ENCODE results near the gene ZNF491. TPM values are rescaled to one million over a fixed set of nuclear protein-coding genes. Genes with fewer than 3 reads are reported as not detected.

The ZNF491 gene
- polyA plus RNA-seq (2011; rRNA removed): 0.67 and 1.3 TPM in 2 replicates
- 1.3 and 2.1 TPM in 2 replicates for polyA minus RNA-seq (2011; rRNA and poly(A)+ RNA removed)

DNA sequence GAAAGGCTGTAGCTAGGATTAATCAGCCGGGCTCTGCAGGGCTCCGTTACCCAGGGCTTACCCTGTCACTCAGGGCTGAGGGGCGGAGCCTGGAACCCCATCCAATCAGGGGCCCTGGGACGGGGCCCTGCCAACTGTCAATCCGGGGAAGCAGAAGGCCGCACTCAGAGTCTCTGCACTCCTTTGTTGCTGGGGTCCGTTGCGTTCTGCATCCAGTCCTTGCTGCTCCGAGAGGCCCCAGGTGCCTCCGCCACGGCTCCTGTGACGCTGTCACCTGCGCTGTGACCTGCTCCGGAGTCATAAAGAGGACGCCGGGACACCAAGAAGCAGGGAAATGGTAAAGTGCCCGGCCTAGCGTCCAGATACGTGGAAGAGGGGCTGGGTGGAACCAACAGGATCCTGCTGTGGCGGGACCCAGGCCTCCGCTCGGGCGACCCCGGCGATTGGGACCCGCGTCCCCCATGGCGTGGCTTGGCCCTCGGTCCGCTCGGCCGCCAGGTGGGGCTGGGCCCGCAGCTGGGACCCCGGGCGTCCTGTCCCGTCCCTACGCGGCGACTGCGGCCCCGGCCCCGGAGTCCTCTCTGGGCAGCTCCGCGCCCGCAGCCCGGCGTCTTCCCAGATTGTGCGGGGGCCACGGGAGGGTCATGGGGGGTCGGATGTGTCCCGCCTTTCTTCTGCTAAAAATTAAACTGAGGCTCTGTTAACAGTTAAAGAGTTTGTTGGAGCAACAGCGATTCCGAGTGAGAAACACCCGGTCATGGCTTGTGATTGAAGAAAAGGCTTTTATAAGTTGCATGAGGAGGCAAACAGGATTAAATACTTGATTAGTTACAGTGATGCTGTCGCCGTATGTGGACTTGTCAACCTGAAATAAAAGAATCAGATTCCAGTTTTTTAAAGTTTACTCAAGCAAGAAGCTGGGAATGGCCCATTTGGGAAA lies at the start of gene ZNF491:
Gene ZNF491, plus strand, starts transcription at position 133 of the 940 bp plus-strand sequence. CDS start 7,431 bp downstream, outside the sequence.
- DNase-seq (ENCODE audit: low read depth): peak; percentile 49
- Histone ChIP-seq H3K27me3 (ENCODE audit: control insufficient read depth, insufficient read depth, low read length) (no peaks in the 10 kb centered on the region), H3K36me3 (ENCODE audit: control insufficient read depth, insufficient read depth, low read length) (no peaks in the 10 kb centered on the region), H3K4me3 (ENCODE audit: low read depth, low read length) (peak within 1 kb of the TSS; percentile 68)
- ChIA-PET POLR2A (interaction anchor here (0.5 to 0.6 kb wide), 2 partner anchors 28 to 86 kb away, joined by 3 read pairs; no protein-coding TSS in a partner anchor), CTCF (interaction anchor here (0.9 to 3.3 kb wide), 16 partner anchors 9 to 358 kb away, joined by 3 to 53 read pairs (median 6); partner anchors contain the start of genes ZNF20, ZNF439, ZNF440 and ZNF625)
- TF ChIP-seq, protein P1, sequence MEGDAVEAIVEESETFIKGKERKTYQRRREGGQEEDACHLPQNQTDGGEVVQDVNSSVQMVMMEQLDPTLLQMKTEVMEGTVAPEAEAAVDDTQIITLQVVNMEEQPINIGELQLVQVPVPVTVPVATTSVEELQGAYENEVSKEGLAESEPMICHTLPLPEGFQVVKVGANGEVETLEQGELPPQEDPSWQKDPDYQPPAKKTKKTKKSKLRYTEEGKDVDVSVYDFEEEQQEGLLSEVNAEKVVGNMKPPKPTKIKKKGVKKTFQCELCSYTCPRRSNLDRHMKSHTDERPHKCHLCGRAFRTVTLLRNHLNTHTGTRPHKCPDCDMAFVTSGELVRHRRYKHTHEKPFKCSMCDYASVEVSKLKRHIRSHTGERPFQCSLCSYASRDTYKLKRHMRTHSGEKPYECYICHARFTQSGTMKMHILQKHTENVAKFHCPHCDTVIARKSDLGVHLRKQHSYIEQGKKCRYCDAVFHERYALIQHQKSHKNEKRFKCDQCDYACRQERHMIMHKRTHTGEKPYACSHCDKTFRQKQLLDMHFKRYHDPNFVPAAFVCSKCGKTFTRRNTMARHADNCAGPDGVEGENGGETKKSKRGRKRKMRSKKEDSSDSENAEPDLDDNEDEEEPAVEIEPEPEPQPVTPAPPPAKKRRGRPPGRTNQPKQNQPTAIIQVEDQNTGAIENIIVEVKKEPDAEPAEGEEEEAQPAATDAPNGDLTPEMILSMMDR (IDR thresholded peaks at IDR 0.05; ENCODE audit: insufficient read depth, low read depth, low read length): peak; percentile 19; the same call in 1 of the 2 replicates

DNA sequence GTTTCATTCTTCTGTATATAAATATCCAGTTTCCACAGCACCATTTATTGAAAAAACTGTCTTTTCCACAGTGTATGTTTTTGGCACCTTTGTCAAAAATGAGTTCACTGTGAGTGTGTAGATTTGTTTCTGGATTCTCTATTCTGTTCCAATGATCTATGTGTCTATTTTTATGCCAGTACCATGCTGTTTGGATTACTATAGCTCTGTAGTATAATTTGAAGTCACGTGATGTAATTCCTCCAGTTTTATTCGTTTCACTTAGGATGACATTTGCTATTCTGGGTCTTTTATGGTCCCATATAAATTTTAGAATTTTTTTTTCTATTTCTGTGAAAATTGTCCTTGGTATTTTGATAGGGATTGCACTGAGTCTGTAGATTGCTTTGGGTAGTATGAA lies 48.6 kb upstream of the ZNF491 start:
- ChIA-PET CTCF (no interaction called here), POLR2A (no interaction called here)
- TF ChIP-seq, protein P1 (IDR thresholded peaks at IDR 0.05; ENCODE audit: insufficient read depth, low read depth, low read length): no peak
- H3K4me3 ChIP-seq (ENCODE audit: low read depth, low read length): no peak overlapping the region
- no peaks in the 10 kb centered on the region for H3K27me3 ChIP-seq (ENCODE audit: control insufficient read depth, insufficient read depth, low read length)
- no peaks in the 10 kb centered on the region for H3K36me3 ChIP-seq (ENCODE audit: control insufficient read depth, insufficient read depth, low read length)
- DNase-seq (ENCODE audit: low read depth): no peak

DNA sequence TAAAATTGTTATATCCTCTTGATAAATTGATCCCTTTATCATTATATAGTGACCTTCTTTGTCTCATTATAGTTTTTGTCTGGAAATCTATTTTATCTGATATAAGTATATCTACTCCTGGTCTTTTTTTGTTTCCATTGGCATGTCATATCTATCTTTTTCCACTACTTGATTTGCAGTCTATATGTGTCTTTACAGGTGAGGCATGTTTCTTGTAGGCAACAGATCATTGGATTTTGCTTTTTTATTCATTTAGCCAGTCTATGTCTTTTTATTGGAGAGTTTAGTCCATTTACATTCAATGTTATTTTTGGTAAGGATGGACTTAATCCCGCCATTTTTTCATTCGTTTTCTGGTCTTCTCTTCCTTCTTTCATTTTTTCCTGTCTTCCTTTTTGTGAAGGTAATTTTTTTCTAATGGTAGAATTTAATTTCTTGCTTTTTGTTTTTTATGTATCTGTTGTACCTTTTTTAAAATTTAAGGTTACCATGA lies 46.0 kb upstream of the ZNF491 start:
- Histone ChIP-seq H3K4me3 (ENCODE audit: low read depth, low read length) (no peak overlapping the region), H3K36me3 (ENCODE audit: control insufficient read depth, insufficient read depth, low read length) (no peaks in the 10 kb centered on the region), H3K27me3 (ENCODE audit: control insufficient read depth, insufficient read depth, low read length) (no peaks in the 10 kb centered on the region)
- CTCF ChIA-PET: interaction anchor here (1.0 kb wide), 1 partner anchor 45 kb away, joined by 3 read pairs; no protein-coding TSS in a partner anchor
- POLR2A ChIA-PET: no interaction called here
- TF ChIP-seq, protein P1 (IDR thresholded peaks at IDR 0.05; ENCODE audit: insufficient read depth, low read depth, low read length): no peak
- DNase-seq (ENCODE audit: low read depth): no peak

DNA sequence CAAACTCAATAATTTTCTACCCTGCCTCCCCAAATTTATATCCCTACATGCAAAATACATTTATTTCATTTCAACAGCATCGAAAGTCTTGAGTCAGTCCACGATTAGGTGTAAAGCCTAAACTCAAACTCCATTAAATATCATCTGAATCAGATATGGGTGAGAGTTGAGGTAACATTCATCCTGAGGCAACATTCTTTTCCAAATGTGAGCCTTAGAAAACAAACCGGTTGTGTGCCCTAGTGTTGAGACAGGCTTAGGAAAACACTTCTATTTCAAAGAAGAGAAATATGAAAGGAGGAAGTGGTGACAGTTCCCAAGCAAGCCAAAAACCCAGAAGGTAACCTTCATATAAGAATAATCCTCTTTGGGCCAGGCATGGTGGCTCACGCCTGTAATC lies 43.7 kb upstream of the ZNF491 start:
- ChIA-PET POLR2A (no interaction called here), CTCF (no interaction called here)
- H3K4me3 ChIP-seq (ENCODE audit: low read depth, low read length): no peak overlapping the region
- no peak for DNase-seq (ENCODE audit: low read depth)
- H3K36me3 ChIP-seq (ENCODE audit: control insufficient read depth, insufficient read depth, low read length): no peaks in the 10 kb centered on the region
- H3K27me3 ChIP-seq (ENCODE audit: control insufficient read depth, insufficient read depth, low read length): no peaks in the 10 kb centered on the region
- TF ChIP-seq, protein P1 (IDR thresholded peaks at IDR 0.05; ENCODE audit: insufficient read depth, low read depth, low read length): no peak

DNA sequence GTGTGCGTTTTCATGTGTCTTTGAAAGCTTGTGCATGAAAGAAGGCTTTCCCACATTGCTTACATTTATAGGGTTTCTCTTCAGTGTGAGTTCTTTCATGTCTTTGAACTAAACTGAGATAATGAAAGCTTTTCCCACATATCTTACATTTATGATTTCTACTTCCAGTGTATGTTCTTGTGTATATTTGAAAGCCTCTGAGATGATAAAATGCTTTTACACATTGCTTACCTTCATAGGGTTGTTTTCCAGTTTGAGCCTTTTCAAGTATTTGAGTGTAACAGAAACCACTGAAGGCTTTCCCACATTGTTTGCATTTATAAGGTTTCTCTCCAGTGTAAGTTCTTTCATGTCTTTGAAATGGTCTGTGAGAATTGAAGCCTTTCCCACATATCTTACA lies 41.4 kb upstream of the ZNF491 start:
- Histone ChIP-seq H3K36me3 (ENCODE audit: control insufficient read depth, insufficient read depth, low read length) (no peaks in the 10 kb centered on the region), H3K27me3 (ENCODE audit: control insufficient read depth, insufficient read depth, low read length) (no peaks in the 10 kb centered on the region), H3K4me3 (ENCODE audit: low read depth, low read length) (no peak overlapping the region)
- TF ChIP-seq, protein P1 (IDR thresholded peaks at IDR 0.05; ENCODE audit: insufficient read depth, low read depth, low read length): no peak
- CTCF ChIA-PET: interaction anchor here (0.6 kb wide), 1 partner anchor 202 kb away, joined by 4 read pairs; no protein-coding TSS in a partner anchor
- POLR2A ChIA-PET: no interaction called here
- no peak for DNase-seq (ENCODE audit: low read depth)
